Middle frontal gyrus (tissue), 1 donor: ENCODE measurements around the gene SHROOM3.
"Not testable (repeated sequence)": the region's sequence is repeated elsewhere in the genome, so short reads cannot be mapped to it uniquely, and the experiment has no call there.

Experiments used
- DNase-seq: peaks from one replicate; pipeline ENCODE4 v3.0.0-alpha.2; 2015; ENCODE audit warnings: low spot score; ENCODE audit errors: extremely low spot score

The SHROOM3 gene

DNA sequence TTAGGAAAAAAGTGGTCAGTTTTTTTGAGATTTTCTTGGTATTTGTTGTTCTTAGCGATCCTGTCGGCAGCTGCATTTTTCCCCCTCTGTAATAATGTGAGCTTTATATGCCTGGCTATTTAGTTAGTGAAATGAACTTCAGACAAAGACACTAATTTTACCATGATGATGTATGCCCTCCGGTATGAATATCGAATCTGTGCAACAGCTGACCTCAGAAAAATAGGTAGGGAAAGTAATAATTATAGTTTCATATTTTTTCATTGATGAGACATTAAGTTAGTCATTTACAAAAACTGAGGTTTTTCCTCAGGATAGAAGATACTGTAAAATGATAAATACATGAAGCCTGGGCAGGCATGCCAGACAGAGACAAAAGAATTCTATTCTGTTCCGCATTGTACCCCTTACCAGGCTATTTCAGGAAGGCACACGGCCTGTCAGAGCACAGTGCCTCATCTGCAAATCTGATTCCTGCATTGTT, 155.8 kb downstream of the SHROOM3 start:
- no peak for DNase-seq

DNA sequence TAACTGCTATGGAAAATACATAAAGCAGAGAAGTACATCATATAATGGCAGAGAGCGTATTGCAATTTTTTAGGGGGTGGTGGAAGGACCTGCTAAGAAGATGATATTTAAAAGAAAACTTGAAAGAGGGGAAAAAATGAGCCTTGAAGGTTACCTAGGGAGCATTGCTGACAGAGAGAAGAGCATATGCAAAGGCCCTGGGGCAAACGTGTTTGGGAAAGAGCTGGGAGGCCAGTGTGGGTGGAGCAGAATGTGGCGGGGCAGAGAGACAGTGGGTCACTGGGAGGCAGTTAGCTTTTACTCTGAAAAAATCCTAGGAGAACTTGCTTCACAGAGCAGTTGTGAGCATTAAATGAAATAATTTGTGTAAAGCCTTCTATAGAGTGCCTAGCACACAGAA, 157.0 kb downstream of the SHROOM3 start:
- no peak for DNase-seq

DNA sequence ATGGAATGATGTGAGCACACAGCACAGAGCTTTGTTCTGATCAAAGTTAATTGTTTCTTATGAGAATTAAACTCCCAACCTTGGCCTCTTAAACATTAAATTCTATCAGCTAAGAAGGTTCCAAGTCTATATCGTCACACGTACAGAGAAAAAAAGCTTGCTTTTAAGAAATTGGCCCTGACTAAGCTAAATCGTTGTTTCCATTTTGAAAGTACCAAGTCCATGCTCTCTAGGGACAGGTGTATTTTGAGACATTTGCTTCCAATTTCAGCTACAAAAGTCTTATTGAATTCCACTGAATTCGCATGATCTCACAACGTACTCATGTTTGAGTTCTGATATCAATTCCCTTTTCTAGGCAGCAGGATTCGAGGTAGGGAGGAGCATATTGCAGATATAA, 157.4 kb downstream of the SHROOM3 start:
- DNase-seq: no peak

DNA sequence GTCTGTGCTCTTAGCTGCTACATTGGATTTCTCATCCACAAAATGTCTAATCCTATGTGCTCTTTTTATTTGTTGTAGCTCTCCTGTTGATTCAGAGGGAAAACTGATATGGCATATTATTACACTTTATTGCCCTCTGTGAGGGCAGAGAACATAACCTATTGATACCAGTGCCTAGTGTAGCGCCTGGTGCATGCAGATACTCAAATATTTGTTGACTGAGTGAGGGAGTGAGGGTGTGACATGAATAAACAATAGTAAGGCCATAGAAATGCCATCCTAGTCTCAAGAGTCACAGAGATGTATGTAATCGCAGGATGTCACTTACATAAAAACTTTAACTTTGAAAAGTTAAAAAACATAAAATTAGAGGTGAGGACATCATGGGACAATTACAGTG, 159.1 kb downstream of the SHROOM3 start:
- DNase-seq: no peak

DNA sequence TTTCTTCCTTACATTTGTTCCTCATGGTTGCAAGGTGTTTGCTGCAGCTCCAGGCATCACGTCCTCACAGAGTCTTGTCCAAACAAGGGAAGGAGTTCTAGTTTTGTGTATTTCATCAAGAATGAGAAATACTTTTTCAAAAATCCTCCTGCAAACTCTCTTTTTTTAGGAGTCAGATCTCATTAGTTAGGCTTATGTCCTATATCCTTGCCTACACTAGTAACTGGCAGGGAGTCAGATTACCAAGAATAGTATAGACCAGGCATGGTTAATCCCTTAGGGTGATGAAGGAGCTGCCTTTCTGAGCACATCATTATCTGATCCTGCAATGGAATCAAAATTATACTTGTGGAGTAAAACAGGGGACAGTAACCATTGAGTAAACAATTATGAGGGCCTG, 160.4 kb downstream of the SHROOM3 start:
- DNase-seq: no peak

DNA sequence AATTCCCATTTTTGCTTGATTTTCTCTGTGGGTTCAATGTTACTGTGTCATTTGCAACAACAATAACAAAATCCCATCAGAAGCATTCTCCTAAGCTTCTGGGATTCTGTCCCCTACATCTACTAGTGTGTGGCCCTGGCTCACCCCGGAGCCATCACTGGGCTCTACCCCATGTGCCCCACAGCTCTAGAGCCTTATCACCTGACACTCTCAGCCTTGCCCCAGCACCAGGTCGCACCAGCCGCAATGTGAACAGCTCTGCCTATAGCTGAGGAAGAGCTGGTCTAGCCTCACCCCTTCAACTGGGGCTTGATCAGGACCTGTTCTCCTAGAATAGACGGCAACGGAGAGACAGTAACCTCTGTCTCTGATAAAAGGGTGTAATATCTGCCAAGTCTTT, 161.7 kb downstream of the SHROOM3 start:
- no peak for DNase-seq

DNA sequence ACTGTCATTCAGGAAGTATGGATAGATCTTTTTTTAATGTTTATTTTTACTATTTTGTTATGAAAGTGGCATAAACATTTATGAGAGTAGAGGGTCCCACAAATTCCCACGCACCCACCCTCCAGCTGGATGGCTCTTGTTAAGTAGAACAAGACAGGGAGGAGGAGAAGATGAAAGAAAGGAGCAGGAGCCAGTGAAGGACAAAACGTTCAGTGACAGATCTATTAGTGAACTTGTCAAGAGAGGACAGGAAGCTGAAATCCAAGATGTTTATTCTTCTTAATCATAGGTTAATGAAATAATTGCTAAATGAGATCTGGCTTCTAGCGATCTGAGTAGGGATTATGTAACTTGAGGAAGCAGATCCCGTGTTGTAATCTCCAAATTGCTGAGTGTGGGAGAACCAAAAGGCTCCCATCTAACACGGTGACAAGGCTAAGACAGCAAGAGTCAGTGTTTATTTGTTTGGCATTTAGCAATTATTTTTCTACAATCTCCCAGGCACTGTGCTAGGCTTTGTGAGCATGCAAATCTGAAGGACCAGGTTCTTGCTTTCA, 162.5 kb downstream of the SHROOM3 start:
- DNase-seq: no peak

DNA sequence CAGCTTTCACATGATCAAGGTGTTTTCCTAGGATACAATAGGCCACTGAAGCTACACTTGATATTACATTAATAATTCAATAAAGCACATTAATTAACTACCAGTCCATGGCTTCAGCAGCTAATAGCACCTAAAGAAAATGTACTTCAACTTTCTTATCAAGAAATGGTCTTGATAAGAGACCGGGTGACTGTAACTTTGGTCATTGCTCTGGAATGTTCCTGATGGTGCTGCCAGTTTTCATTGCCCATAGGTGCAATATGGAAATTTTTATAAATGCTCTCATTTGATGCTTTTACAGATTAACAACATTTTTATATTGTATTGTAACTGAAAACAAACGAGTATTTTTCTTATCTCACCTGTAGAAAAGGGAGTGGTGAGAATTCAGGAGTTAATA, 165.4 kb downstream of the SHROOM3 start:
- no peak for DNase-seq

DNA sequence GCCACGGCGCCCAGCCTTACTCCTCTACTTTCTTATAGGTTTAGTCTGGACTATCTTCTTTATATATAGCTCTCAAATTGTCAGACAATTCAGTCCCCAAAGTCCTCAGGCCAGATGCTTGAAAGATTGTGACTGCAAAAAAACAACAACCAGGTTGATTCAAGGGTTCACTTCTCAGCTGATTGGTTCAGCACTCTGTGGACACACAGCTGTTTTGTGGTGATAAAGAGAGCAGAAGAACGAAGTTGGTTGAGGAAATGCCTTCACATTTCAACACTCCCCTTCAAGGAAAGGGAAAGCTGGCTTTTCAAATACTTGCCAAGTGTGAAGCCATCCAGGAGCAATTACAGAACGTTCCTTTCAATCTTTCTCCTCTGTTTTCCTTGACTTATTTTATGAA, 166.8 kb downstream of the SHROOM3 start:
- no peak for DNase-seq

DNA sequence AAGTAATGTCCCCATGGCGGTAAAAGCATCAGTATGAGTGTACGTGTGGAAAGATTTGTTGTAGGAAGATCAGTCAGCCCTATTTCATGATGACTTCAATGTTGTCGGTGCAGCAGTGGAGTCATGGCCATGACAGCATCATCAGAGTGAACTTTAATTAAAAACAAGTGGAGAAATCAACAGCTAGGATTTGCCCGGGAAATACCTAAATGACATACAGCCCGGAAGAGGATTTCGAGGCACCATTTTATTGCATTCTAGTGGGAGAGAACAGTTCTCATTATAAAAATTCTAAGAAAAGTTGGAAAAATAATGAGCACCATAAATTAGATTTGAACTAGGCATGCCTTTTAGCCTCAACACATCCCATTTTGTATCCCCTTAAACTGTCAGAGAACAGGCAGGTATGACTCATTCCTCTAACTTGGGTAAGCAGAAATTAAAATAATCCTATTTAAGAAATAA, 170.1 kb downstream of the SHROOM3 start:
- no peak for DNase-seq

DNA sequence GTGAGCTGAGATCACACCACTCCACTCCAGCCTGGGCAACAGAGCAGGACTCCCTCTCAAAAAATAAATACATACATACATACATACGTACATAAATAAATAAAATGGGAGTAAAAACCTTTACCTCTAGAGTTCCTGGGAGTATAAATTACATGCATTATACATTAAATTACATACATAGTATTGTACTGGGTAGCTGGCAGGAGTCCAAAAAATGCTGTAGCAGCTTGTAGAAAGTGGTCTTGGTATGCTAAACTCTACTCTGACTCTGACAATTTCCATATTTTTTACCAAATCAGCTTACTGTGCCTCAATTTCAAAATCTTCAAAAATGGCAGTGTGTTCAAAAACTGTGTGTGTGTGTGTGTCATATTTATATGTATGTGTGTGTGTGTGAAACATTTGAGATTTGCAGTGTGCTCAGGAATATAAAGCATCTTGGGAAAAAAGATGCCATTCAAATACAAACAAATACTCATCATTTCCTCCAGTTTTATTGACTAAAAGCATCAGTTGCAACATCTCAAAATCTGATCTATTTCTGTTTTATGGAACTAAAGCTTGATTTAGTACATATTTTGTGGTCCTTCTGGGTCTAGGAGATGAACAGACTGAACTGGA, 171.7 kb downstream of the SHROOM3 start:
- DNase-seq: no peak

DNA sequence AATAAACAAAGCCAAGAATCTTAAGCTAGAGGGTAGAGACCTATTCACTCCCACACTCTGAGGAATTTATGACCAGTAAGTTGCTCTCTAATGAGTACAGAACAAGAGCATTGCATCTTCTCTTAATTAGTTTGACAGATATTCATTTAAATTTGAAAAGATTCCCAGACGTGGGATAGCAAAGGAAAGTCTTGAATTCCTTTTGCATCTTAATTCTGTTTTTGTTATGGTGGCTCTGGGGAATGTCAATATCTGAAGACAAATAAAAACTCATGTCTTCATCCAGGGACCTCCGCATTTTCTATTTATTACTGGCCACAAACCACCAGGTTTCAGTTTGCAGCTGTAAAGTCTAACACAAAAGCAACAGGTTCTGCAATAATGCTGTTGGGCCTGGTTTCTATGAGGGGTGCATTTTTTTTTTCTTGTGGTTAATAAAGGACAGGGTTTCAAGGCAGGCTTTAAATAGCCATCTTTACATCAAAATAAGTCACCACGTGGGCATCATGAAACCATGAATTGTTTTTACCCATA, 172.3 kb downstream of the SHROOM3 start:
- no peak for DNase-seq

DNA sequence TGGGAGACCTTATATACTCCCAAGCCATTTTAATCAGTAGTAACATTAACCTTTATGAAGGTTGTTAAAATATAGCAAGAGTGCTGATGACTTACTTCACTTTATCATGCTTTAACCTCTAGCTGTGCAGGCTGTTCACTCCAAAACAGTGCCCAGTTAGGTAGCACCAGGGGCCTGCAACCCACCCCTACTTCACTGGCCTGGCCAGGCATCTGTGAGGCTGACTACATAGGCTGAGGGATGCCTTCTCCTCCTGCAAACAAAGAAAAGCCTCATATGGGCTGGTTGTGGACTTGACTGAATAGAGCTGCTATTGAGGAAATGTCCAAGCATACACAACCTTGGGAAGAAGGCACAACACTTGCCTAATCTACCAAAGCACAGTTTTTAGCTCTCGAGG, 172.8 kb downstream of the SHROOM3 start:
- DNase-seq: no peak

DNA sequence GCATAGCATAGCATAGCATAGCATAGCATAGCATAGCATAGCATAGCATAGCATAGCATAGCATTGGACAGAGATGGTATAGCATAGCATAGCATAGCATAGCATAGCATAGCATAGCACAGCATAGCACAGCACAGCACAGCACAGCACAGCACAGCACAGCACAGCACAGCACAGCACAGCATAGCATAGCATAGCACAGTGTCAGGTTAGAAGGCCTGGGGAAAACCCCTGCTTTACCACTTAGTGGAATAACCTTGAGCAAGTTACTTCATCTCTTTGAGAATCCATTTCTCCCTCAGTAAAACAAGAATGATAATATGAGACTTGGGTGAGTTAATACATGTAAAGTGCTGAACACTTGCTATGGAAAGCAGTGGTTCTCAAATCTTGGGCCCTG, 173.5 kb downstream of the SHROOM3 start:
- not testable (repeated sequence) for DNase-seq

DNA sequence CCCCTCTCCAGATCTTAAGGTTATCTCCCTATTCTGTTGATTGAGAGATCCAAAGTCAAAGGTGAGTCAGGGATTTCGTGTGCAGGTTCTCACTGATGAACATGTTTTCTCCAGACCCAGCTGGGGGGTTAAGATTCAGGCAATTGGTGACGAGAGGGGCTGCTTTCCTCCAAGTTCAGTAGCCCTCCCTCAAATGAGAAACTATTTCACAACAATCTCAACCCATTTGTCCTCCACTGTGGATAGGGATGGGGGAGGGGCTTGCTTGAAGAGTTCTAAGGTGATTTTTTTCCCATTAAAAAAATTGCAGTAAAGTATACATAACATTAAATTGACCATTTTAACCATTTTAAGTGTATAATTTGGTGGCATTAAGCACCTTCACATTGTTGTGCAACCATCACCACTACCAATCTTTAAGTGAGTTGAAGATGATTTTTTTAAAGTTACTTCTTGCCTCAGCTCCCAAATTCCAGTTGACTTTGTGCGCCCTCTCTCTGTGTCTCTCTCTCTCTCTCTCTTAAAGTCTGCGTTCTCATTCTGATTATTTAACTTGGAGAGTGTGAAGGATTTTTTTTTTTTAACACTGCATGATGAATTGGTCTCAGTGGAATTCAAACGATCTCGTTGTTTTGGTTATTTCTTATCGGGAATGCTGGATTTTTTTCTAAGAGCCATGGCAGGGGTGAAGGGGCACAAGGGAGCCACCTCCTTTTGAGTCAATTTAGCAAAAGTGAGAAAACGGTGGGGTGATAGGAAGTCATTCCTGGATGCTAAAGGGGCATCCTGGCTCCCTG, 175.9 kb downstream of the SHROOM3 start:
- DNase-seq: no peak

DNA sequence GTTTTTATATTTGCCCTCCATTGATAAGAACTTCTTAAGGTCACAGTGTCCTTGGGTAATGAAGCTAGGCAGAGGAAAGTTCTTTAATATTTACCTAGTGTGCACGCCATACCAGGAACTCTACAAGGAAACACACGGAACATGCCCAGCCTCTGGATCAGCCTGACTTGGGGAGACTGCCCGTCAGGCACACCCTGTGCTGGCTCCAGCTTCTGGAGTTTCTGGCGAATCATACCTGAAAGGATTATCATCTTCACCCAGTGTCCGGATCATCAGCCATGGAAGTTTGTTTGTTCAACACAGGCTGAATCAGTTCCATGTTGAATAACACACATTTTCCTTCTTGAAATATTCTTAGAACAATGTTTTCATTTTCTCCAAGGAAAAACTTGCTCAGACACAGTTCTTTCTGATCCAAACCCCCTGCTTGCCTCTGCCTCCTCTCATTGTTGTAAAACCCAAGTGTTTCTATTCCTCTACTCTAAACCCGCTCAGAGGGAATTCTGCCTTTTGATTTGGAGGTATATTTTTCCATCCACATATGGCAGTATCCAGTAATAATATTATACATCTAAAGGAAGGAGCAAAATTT, 176.7 kb downstream of the SHROOM3 start:
- DNase-seq: no peak

DNA sequence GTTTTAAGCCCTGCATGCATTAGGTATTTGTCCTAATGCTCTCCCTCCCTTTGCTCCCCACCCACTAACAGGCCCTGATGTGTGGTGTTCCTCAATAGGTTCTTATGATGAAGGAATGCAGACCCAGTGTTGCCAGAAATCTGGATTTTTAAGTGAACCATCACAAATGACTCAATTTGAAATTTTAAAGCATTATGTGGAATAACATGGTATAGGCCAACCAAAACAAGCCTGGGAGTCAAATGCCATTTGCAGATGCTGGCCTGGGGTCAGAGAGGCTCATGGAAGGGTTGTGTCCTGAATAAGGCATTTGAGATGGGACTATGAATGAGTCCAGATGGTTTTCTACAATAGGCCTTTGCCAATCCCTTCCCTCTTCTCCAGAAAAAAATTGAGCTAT, 179.6 kb downstream of the SHROOM3 start:
- no peak for DNase-seq

DNA sequence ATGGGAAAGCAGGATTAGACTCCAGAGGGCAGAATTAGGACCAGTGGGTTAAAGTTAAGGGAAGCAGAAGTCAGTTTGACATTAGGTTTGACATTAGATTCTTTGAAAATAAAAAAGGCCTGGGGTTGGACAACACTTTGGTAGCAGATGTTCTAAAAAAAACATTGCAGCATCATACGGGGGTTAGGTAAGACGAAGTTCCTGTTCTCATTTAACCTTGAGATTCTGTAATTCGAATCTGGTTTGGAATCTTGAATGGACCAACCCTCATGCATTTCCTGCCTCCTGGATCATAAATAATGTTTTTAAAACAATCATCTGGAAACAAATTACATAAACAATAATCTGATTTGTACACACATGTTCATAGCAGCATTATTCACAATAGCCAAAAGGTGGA, 181.0 kb downstream of the SHROOM3 start:
- no peak for DNase-seq

DNA sequence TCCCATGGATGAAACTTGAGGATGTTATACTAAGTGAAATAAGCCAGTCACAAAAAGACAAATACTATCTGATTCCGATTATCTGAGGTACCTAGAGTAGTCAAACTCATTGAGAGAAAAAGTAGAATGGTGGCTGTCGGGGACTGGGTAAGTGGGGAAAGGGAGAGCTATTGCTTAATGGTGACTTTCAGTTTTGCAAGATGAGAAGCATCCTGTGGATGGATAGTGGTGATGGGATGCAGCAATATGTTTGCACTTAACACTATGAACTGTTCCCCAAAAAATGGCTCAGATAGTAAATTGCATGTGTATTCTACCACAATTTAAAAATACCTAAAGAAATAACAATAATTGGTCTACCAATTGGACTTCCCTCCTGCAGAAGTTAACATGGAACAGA, 181.5 kb downstream of the SHROOM3 start:
- no peak for DNase-seq

DNA sequence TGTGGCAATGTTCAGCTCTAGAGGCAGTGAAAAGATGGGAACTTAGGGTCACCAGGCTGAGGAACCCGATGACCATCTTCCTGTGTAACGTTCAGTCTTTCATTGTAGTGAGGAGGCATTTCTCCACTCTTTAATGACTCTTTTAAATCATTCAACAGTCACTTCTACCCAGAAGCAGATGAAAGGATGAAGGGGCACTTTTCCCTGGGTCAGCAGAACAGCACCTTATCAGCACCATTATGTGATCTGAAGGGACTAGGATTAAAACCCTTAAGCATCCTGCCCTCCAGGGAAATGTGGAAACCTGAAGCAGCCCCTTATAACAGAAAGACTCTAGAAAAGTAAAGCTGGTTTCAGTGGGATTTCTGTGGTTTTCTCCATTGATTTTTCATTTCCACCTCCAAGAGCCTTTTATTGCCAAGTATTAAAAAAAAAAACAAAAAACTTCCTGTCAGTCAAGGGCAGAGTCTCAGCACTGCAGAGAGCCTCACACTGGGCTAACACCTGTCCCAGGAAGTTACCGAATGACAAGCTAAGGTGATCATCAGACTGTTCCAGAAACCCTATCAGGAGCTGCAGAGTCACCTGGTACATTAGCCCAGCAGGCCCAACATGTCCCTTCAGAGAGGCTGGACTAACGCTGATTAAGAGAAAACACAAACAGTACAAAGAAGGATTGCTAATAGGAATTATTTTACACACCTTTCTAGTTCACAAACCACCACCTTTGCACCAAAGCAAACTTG, 185.9 kb downstream of the SHROOM3 start:
- no peak for DNase-seq

DNA sequence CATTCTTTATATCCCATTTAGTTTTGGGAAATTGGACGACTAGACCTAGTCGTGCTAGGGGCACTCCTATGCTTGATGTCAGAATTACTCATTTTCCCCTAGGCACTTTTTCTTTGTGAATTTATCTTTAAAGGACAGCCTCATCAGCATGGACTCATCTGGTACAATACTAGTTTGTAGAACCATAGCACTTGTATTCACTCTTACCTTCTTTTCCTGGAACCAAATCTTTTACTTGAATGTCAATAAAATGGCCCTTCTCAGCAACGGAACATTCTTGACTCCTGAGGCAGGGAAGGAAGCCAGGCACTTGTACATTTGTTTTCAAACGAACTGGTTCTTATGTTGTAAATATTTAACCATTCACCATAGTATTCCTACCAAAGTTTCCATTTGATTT, 187.1 kb downstream of the SHROOM3 start:
- DNase-seq: no peak
